NT2/D1 (cell line): Measurements from ENCODE around the gene F2RL1.

Experiments used
- SUZ12 ChIP-seq: IDR thresholded peaks from 2 replicates; pipeline ENCODE4 v1.6.1; 2011; ENCODE audit not compliant: insufficient read length, insufficient read depth; ENCODE audit errors: extremely low read depth
- YY1 ChIP-seq: IDR thresholded peaks from 2 replicates; pipeline ENCODE4 v1.6.1; 2011; ENCODE audit not compliant: insufficient read length, insufficient read depth
- ZNF274 ChIP-seq: IDR thresholded peaks from 2 replicates; pipeline ENCODE4 v1.6.1; 2011; ENCODE audit warnings: mild to moderate bottlenecking, low read depth, low read length

DNA sequence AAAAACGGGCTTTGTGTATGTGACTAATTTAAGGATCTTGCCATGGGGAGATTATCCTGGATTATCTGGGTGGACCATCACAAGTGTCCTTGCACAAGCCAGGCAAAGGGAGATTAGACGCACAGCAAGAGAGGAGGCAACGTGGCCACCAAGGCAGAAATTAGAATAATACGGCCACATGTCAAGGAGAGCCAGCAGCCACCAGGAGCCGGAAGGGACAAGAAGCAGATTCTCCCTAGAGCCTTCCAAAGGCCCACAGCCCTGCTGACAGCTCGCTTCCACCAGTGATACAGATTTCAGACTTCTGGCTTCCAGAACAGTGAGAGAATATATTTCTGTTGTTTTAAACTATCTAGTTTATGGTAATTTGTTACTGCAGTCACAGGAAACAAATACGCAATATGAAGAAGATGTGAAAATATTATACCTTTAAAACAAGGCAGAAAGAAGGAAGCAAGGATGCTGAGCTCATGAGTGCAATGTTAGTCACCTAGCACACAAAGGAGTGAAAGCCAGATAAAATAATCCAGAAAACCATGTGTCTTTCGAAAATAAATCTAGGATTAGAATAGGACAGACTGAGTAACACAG lies 28.7 kb upstream of the F2RL1 start:
- TF ChIP-seq ZNF274 (no peak), YY1 (no peak), SUZ12 (no peak)
